HG02884 (cell line): ENCODE results near the gene ZNF516.

Experiments used
- ATAC-seq: cut with Tn5 transposase; IDR thresholded peaks from one replicate; pipeline ENCODE4 v1.9.1; 2021; ENCODE audit warnings: mild to moderate bottlenecking, moderate library complexity; ENCODE audit not compliant: unreplicated experiment

ZNF516 gene

GRCh38 chr18:76425146-76426131 lies 69.6 kb downstream of the ZNF516 start:
- ATAC-seq: no peak

- ATAC-seq: no peak
Observed at GRCh38 chr18:76422838-76423237, 72.2 kb downstream of the ZNF516 start.

- ATAC-seq: no peak
Observed at GRCh38 chr18:76422121-76422520, 72.9 kb downstream of the ZNF516 start.

GRCh38 chr18:76421685-76422078 lies 73.4 kb downstream of the ZNF516 start:
- no peak for ATAC-seq

GRCh38 chr18:76420898-76421684 lies 74.0 kb downstream of the ZNF516 start:
- ATAC-seq: no peak

- ATAC-seq: no peak
Observed at GRCh38 chr18:76419811-76420210, 75.2 kb downstream of the ZNF516 start.

- ATAC-seq: no peak
Observed at GRCh38 chr18:76416911-76417310, 78.1 kb downstream of the ZNF516 start.

GRCh38 chr18:76414936-76415621 lies 80.0 kb downstream of the ZNF516 start:
- no peak for ATAC-seq

GRCh38 chr18:76412818-76413565 lies 82.0 kb downstream of the ZNF516 start:
- ATAC-seq: no peak

- ATAC-seq: no peak
Observed at GRCh38 chr18:76412010-76412817, 82.8 kb downstream of the ZNF516 start.

GRCh38 chr18:76410660-76411417 lies 84.2 kb downstream of the ZNF516 start:
- ATAC-seq: peak; percentile 90

GRCh38 chr18:76410033-76410432 lies 85.0 kb downstream of the ZNF516 start:
- ATAC-seq: no peak

GRCh38 chr18:76408480-76409067 lies 86.5 kb downstream of the ZNF516 start:
- ATAC-seq: no peak

- ATAC-seq: no peak
Observed at GRCh38 chr18:76407681-76408080, 87.4 kb downstream of the ZNF516 start.

- ATAC-seq: no peak
Observed at GRCh38 chr18:76406791-76407190, 88.3 kb downstream of the ZNF516 start.

GRCh38 chr18:76405681-76406356 lies 89.2 kb downstream of the ZNF516 start:
- ATAC-seq: peak; percentile 41

- no peak for ATAC-seq
Observed at GRCh38 chr18:76405280-76405679, 89.8 kb downstream of the ZNF516 start.

- ATAC-seq: no peak
Observed at GRCh38 chr18:76404345-76404831, 90.7 kb downstream of the ZNF516 start.
